ENCODE measurements around the gene CAMK1.

The CAMK1 gene

DNA sequence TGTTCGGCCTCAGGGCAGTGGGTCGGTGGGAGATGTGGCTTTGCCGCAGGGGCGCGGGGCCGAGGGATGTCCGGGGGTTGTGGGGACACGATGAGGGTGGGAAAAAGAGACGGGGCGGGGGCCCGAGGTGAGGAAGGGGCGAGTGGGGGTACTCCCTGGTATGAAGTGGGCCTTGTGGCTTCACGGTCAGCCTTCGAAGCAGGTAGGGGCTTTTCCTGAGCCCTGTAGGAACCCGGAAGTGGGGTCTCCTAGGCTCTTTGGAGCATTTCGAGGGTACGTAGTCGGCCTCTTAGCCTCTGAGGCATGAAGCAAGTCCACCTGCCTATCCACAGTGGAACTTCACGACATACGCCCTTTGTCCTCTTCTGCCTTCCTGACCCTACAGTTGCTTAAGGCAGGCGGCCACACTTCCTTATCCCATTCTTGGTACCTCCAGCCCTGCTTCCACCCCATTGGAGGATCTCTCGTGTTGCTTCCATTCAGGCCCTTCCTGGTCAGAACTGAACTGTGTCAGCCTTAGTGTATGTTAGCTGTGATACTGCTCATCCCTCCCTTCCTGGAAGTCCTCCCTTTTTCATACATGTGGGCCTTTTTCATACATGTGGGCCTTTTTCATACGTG is 23.5 kb upstream of the CAMK1 start:
- no peak for TF ChIP-seq CTCF (conservative IDR thresholded peaks at IDR 0.05; ENCODE audit: low read depth, low read length)
- H3K4me3 ChIP-seq (ENCODE audit: low read length): peak overlapping the region; percentile 98
- DNase-seq (ENCODE audit: low read depth): no peak

- no peak for TF ChIP-seq CTCF (conservative IDR thresholded peaks at IDR 0.05; ENCODE audit: low read depth, low read length)
- DNase-seq (ENCODE audit: low read depth): peak; percentile 84
- H3K4me3 ChIP-seq (ENCODE audit: low read length): peak within 1 kb of the TSS; percentile 98
These were observed 22.8 kb upstream of the CAMK1 start, which contains the start of the genes ARPC4 and TADA3 for GRCh38 chr3:9792405-9793160. TSS of gene ARPC4 (plus strand) at chr3:9793082. CDS start at chr3:9793122, 40 bp downstream. TSS of gene TADA3 (minus strand) at chr3:9792473. CDS start at chr3:9791466, 1,007 bp downstream.

DNA sequence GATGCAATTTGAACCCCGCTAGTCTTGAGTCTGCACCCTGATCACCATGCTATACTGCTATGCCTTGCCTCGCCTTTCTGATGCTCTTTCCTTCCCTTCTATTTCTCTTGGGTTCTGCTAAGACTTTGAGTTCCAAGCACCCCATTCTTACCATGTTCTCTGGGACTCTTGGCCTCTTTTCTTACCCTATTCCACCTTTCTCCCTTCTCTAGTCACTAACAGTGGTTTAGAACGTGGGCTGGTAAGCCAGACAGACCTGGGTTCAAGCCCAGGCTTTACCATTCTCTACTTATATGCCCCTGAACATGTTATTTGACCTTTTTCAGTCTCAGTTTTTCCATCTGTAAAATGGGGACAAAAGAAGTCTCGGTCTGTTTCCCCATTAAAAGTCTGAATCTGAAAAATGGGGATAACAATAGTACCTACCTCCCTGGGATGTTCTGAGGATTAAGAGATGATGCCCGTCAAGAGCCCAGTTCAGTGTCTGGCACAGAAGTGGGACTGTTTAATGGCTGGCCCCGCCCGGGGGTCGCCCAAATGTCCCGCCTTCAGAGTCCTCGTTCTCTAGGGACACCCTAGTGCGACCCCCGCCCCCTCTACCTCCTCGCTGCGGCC is 22.1 kb upstream of the CAMK1 start:
- peak overlapping the region; percentile 98 for H3K4me3 ChIP-seq (ENCODE audit: low read length)
- no peak for TF ChIP-seq CTCF (conservative IDR thresholded peaks at IDR 0.05; ENCODE audit: low read depth, low read length)
- DNase-seq (ENCODE audit: low read depth): no peak

DNA sequence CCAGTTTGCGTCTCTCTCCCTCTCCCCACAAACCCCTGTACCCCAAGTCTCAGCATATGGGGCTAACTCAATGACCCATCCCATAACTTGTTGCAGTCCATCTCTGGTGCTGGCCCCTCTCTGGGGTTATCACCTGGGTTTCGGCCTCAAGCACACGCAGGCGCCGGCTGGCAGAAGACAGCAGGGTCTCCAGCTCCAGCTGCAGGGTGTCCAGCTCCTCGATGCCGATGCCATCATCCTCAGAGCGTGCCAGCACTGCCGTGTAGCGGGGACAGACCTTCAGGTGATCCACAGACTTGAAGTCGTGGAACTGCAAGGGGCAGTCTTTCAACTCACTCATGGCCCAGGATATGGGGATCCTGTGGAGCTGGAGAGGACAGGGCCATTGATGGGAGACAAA is 21.4 kb upstream of the CAMK1 start:
- no peak for TF ChIP-seq CTCF (conservative IDR thresholded peaks at IDR 0.05; ENCODE audit: low read depth, low read length)
- DNase-seq (ENCODE audit: low read depth): no peak
- no peak overlapping the region for H3K4me3 ChIP-seq (ENCODE audit: low read length)

DNA sequence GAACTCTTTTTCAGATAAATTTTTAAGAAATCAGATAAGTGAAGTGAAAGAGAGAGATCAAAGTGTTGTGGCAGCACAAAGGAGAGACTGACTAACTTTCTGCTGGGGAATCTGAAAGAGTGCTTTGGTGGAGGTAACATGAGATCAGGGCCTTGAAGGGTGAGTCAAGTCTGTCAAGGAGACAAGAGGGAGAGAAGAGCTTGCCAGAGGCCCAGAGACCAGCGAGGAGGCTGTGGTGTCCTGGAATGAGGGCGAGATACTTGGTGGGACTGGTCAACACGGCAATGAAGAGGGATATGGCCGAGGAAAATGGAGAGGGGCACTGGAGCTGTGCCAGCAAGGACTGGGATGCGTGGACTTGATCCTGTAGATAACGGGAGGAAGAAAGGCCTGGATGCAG is 18.0 kb upstream of the CAMK1 start:
- DNase-seq (ENCODE audit: low read depth): no peak
- no peak for TF ChIP-seq CTCF (conservative IDR thresholded peaks at IDR 0.05; ENCODE audit: low read depth, low read length)

GRCh38 chr3:9786825-9787669 is 17.3 kb upstream of the CAMK1 start:
- H3K4me3 ChIP-seq (ENCODE audit: low read length): no peak overlapping the region
- DNase-seq (ENCODE audit: low read depth): no peak
- peak; percentile 61 for TF ChIP-seq CTCF (conservative IDR thresholded peaks at IDR 0.05; ENCODE audit: low read depth, low read length)

More for the DNA sequence above, 18.0 kb upstream of the CAMK1 start:
- no peak overlapping the region for H3K4me3 ChIP-seq (ENCODE audit: low read length)

Data from retinal pigment epithelial cell (primary cell).